ENCODE measurements around the gene ANO4. TPM values are rescaled to one million over a fixed set of nuclear protein-coding genes. Genes with fewer than 3 reads are reported as not detected.
A peak's percentile ranks its signal among the peaks of the same experiment; 100 is the strongest.

The ANO4 gene
- total RNA-seq, 2 donors from 2014 or later = 0.19 to 0.32 TPM

GRCh38 chr12:100867639-100868393 is 73.2 kb downstream of the ANO4 start:
- intact Hi-C loops (cut with DNase I) = no loop called here
- no peaks in the 10 kb centered on the region for H3K4me1 ChIP-seq
- H3K27me3 ChIP-seq = no peaks in the 10 kb centered on the region
- no peak overlapping the region for H3K4me3 ChIP-seq
- H3K27ac ChIP-seq = no peak overlapping the region
- H3K9ac ChIP-seq (ENCODE audit: low read depth in 2 of 2, low read length in 2 of 2) = no peak overlapping the region
- DNase-seq = no peak
- no peaks in the 10 kb centered on the region for H3K9me3 ChIP-seq
- TF ChIP-seq, protein P1, sequence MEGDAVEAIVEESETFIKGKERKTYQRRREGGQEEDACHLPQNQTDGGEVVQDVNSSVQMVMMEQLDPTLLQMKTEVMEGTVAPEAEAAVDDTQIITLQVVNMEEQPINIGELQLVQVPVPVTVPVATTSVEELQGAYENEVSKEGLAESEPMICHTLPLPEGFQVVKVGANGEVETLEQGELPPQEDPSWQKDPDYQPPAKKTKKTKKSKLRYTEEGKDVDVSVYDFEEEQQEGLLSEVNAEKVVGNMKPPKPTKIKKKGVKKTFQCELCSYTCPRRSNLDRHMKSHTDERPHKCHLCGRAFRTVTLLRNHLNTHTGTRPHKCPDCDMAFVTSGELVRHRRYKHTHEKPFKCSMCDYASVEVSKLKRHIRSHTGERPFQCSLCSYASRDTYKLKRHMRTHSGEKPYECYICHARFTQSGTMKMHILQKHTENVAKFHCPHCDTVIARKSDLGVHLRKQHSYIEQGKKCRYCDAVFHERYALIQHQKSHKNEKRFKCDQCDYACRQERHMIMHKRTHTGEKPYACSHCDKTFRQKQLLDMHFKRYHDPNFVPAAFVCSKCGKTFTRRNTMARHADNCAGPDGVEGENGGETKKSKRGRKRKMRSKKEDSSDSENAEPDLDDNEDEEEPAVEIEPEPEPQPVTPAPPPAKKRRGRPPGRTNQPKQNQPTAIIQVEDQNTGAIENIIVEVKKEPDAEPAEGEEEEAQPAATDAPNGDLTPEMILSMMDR (IDR thresholded peaks at IDR 0.05) = no peak
- no peaks in the 10 kb centered on the region for H3K36me3 ChIP-seq

DNA sequence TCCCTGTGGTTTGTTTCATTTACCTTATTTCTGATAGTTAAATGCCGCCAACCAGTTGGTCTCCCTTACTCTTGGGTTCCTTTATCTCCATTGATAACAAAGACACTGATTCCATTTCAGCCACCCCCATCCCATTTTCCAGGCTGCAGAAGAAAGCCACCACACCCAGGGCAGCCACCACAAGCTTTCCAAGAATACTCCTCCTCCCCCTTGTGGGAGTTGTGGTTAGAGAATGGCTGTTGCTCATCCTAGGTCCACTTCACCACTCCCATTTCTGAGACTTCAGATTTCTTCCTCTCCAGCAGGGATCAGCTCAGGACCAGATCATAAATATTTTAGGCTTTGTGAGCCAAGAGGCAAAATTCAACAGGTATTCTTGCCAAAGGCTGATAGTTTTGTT is 73.9 kb downstream of the ANO4 start:
- Histone ChIP-seq H3K4me3 (no peak overlapping the region), H3K9ac (ENCODE audit: low read depth in 2 of 2, low read length in 2 of 2) (no peak overlapping the region), H3K9me3 (no peaks in the 10 kb centered on the region), H3K4me1 (no peaks in the 10 kb centered on the region), H3K27ac (no peak overlapping the region), H3K36me3 (no peaks in the 10 kb centered on the region), H3K27me3 (no peaks in the 10 kb centered on the region)
- intact Hi-C loops (cut with DNase I) = no loop called here
- no peak for DNase-seq
- TF ChIP-seq, protein P1 (IDR thresholded peaks at IDR 0.05) = no peak

DNA sequence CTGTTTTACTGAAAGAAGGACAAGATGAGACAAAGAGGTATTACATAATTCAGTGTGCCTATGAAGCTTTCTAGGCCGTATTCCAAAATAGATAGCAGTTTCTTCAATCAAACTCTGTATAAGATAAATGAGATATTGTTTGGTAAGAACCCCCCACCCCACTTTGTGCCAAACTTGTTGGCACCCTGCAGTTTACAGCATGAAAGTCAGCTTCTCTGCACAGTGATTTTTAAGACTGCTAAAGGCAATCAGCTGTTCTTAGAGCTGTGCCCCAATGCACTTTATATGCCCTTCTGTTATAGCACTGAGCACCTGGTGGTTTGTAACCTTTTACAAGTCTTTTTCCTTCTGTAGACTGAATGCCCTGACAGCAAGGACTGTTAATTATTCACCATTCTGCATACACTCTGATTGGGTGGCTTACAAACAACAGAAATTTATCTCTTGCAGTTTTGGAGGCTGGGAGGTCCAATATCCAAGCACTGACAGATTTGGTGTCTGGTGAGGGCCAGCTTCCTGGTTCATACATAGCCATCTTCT is 76.7 kb downstream of the ANO4 start:
- peak; percentile 18 for DNase-seq
- TF ChIP-seq, protein P1 (IDR thresholded peaks at IDR 0.05) = no peak
- Histone ChIP-seq H3K27ac (no peak overlapping the region), H3K9me3 (no peaks in the 10 kb centered on the region), H3K4me1 (no peaks in the 10 kb centered on the region), H3K9ac (ENCODE audit: low read depth in 2 of 2, low read length in 2 of 2) (no peak overlapping the region), H3K27me3 (no peaks in the 10 kb centered on the region), H3K36me3 (no peaks in the 10 kb centered on the region), H3K4me3 (no peak overlapping the region)
- intact Hi-C loops (cut with DNase I) = no loop called here

GRCh38 chr12:100875156-100875555 is 80.6 kb downstream of the ANO4 start:
- H3K4me1 ChIP-seq = no peaks in the 10 kb centered on the region
- intact Hi-C loops (cut with DNase I) = no loop called here
- no peak overlapping the region for H3K9ac ChIP-seq (ENCODE audit: low read depth in 2 of 2, low read length in 2 of 2)
- H3K4me3 ChIP-seq = no peak overlapping the region
- TF ChIP-seq, protein P1 (IDR thresholded peaks at IDR 0.05) = no peak
- no peaks in the 10 kb centered on the region for H3K36me3 ChIP-seq
- DNase-seq = no peak
- H3K27ac ChIP-seq = no peak overlapping the region
- H3K9me3 ChIP-seq = no peaks in the 10 kb centered on the region
- no peaks in the 10 kb centered on the region for H3K27me3 ChIP-seq

DNA sequence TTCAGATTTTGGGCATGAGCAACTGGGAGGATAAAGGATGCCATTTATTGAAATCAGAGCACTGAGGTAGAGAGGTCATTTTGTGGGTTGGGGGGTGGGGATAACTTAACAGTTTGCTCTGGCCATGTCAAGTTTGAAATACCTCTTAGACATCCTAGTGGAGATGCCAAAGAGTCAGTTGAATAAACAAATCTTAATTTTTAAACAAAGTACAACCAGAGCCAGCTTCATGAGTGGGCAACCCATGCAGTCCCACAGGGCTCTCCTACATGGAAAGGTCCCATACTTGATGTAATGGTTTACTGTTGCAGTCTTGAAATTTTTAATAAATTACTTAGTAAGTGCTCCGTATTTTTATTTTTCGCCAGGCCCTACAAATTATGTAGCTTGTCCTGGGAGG is 81.2 kb downstream of the ANO4 start:
- no peaks in the 10 kb centered on the region for H3K9me3 ChIP-seq
- no peak for DNase-seq
- no peaks in the 10 kb centered on the region for H3K36me3 ChIP-seq
- H3K4me3 ChIP-seq = no peak overlapping the region
- intact Hi-C loops (cut with DNase I) = no loop called here
- no peak overlapping the region for H3K9ac ChIP-seq (ENCODE audit: low read depth in 2 of 2, low read length in 2 of 2)
- H3K27me3 ChIP-seq = no peaks in the 10 kb centered on the region
- no peak overlapping the region for H3K27ac ChIP-seq
- H3K4me1 ChIP-seq = no peaks in the 10 kb centered on the region
- TF ChIP-seq, protein P1 (IDR thresholded peaks at IDR 0.05) = no peak

Data from colonic mucosa (tissue), 4 donors.